Neuronal stem cell (in vitro differentiated cells): ENCODE data around the gene IRF1.
A peak's percentile ranks its signal among the peaks of the same experiment; 100 is the strongest.

Source experiments
- DNase-seq: peaks from one replicate; pipeline ENCODE4 v3.0.0-alpha.2; 2013; ENCODE audit warnings: low spot score
- H2AFZ ChIP-seq: one replicate; pipeline ENCODE4 v1.6.1; 2013; ENCODE audit warnings: mild to moderate bottlenecking, low read length, inconsistent platforms
- H2AK5ac ChIP-seq: 2 replicates; pipeline ENCODE4 v1.6.1; 2013; ENCODE audit warnings: low read depth, mild to moderate bottlenecking, inconsistent platforms, low read length, moderate library complexity, mixed read lengths
- H2BK120ac ChIP-seq: 2 replicates; pipeline ENCODE4 v1.6.1; 2013; ENCODE audit warnings: low read depth, mild to moderate bottlenecking, inconsistent platforms, low read length, moderate library complexity, mixed read lengths
- H2BK12ac ChIP-seq: one replicate; pipeline ENCODE4 v1.6.1; 2013; ENCODE audit warnings: low read length, inconsistent platforms
- H2BK15ac ChIP-seq: 2 replicates; pipeline ENCODE4 v1.6.1; 2013; ENCODE audit warnings: mild to moderate bottlenecking, low read length, inconsistent platforms, mixed read lengths
- H2BK5ac ChIP-seq: one replicate; pipeline ENCODE4 v1.6.1; 2013; ENCODE audit warnings: inconsistent platforms, mild to moderate bottlenecking, low read length, moderate library complexity
- H3K14ac ChIP-seq: one replicate; pipeline ENCODE4 v1.6.1; 2013; ENCODE audit warnings: low read length, inconsistent platforms
- H3K18ac ChIP-seq: 2 replicates; pipeline ENCODE4 v1.6.1; 2013; ENCODE audit warnings: low read length, inconsistent platforms
- H3K23ac ChIP-seq: 2 replicates; pipeline ENCODE4 v1.6.1; 2013; ENCODE audit warnings: low read depth, mild to moderate bottlenecking, mixed read lengths, low read length, inconsistent platforms; ENCODE audit not compliant: poor library complexity
- H3K27ac ChIP-seq: replicated peaks from 3 replicates; pipeline ENCODE4 v1.5.1; 2013; ENCODE audit warnings: low read length, inconsistent platforms
- H3K27me3 ChIP-seq, 3 experiments: 2 replicates each; pipeline ENCODE4 v1.6.1; 2013; ENCODE audit warnings: low read length in 3 of 3, mild to moderate bottlenecking in 2 of 3, inconsistent platforms in 1 of 3, low read depth in 1 of 3, mixed read lengths in 1 of 3, moderate library complexity in 1 of 3; ENCODE audit not compliant: control insufficient read depth in 3 of 3, insufficient read depth in 3 of 3
- H3K36me3 ChIP-seq, 2 donors: replicated peaks in 1 of 2; 2 replicates each; pipeline ENCODE4 v1.6.1; 2013; ENCODE audit warnings: low read length in 2 of 2; ENCODE audit not compliant: control insufficient read depth in 2 of 2, insufficient read depth in 2 of 2
- H3K4ac ChIP-seq: 2 replicates; pipeline ENCODE4 v1.6.1; 2013; ENCODE audit warnings: inconsistent platforms, mild to moderate bottlenecking, low read length, moderate library complexity
- H3K4me1 ChIP-seq, 2 donors: 1 replicate in 1 of 2; 2 replicates in 1 of 2; pipeline ENCODE4 v1.6.1; 2013; ENCODE audit warnings: low read length in 2 of 2, low read depth in 1 of 2; ENCODE audit not compliant: control insufficient read depth in 2 of 2, insufficient read depth in 1 of 2
- H3K4me2 ChIP-seq: one replicate; pipeline ENCODE4 v1.6.1; 2013; ENCODE audit warnings: mild to moderate bottlenecking, low read length, inconsistent platforms; ENCODE audit not compliant: insufficient read depth, poor library complexity, severe bottlenecking
- H3K4me3 ChIP-seq, 2 donors: 2 replicates each; pipeline ENCODE4 v1.5.1; 2013; ENCODE audit warnings: low read length in 2 of 2, mild to moderate bottlenecking in 2 of 2, inconsistent platforms in 1 of 2, moderate library complexity in 1 of 2
- H3K79me1 ChIP-seq: one replicate; pipeline ENCODE4 v1.6.1; 2013; ENCODE audit warnings: low read depth, mild to moderate bottlenecking, inconsistent platforms, low read length, moderate library complexity
- H3K9ac ChIP-seq: one replicate; pipeline ENCODE4 v1.6.1; 2013; ENCODE audit warnings: mild to moderate bottlenecking, low read depth, low read length, inconsistent platforms; ENCODE audit not compliant: poor library complexity
- H3K9me3 ChIP-seq, 2 donors: replicated peaks in 1 of 2; 2 replicates each; pipeline versions ENCODE3 to v1.6.1; 2013; ENCODE audit warnings: low read length in 2 of 2, mild to moderate bottlenecking in 2 of 2, inconsistent platforms in 1 of 2, low read depth in 1 of 2, mixed read lengths in 1 of 2, moderate library complexity in 1 of 2; ENCODE audit not compliant: control insufficient read depth in 2 of 2, insufficient read depth in 1 of 2
- H4K8ac ChIP-seq: one replicate; pipeline ENCODE4 v1.6.1; 2013; ENCODE audit warnings: low read depth, mild to moderate bottlenecking, inconsistent platforms, low read length, moderate library complexity
- H4K91ac ChIP-seq: one replicate; pipeline ENCODE4 v1.6.1; 2013; ENCODE audit warnings: low read length, low read depth, mild to moderate bottlenecking, inconsistent platforms; ENCODE audit not compliant: poor library complexity
- WGBS, 2 donors: extraction: QIAGEN DNeasy Blood & Tissue Kit; methylation state at CpG; one replicate each; pipeline ENCODE4 v1.1.7; 2013; ENCODE audit warnings: missing lambda C conversion rate in 2 of 2, mixed read lengths in 1 of 2; ENCODE audit not compliant: insufficient read length in 2 of 2, insufficient replicate concordance in 1 of 2; ENCODE audit errors: extremely low coverage in 2 of 2; 5-methylcytosine and 5-hydroxymethylcytosine counted together

IRF1 gene

GRCh38 chr5:132446621-132447020, 44.0 kb downstream of the IRF1 start:
- Histone ChIP-seq H3K9ac (no peak overlapping the region), H3K18ac (no peak overlapping the region), H3K4ac (no peak overlapping the region), H2BK120ac (no peak overlapping the region), H3K79me1 (no peaks in the 10 kb centered on the region), H2AFZ (no peak overlapping the region), H2BK15ac (no peak overlapping the region), H3K9me3 (no peaks in the 10 kb centered on the region), H2AK5ac (no peak overlapping the region), H2BK12ac (no peak overlapping the region), H3K4me2 (no peak overlapping the region), H3K4me3 (no peak overlapping the region), H2BK5ac (no peak overlapping the region), H3K27me3 (no peaks in the 10 kb centered on the region), H3K36me3 (no peaks in the 10 kb centered on the region), H4K8ac (no peak overlapping the region), H3K4me1 (no peaks in the 10 kb centered on the region), H3K23ac (peak overlapping the region; percentile 37), H4K91ac (no peak overlapping the region), H3K14ac (peak overlapping the region; percentile 14), H3K27ac (no peak overlapping the region)
- DNase-seq, result no peak
- no CpG with 5 or more reads among the region's 6 CpGs for WGBS, 2 donors

GRCh38 chr5:132445930-132446329, 44.6 kb downstream of the IRF1 start:
- Histone ChIP-seq H3K9me3 (no peaks in the 10 kb centered on the region), H2AFZ (no peak overlapping the region), H4K91ac (no peak overlapping the region), H3K4ac (no peak overlapping the region), H3K4me3 (no peak overlapping the region), H2BK15ac (no peak overlapping the region), H3K9ac (no peak overlapping the region), H2BK120ac (no peak overlapping the region), H2AK5ac (no peak overlapping the region), H3K14ac (no peak overlapping the region), H3K27me3 (no peaks in the 10 kb centered on the region), H3K4me1 (no peaks in the 10 kb centered on the region), H3K27ac (no peak overlapping the region), H3K18ac (no peak overlapping the region), H3K79me1 (no peaks in the 10 kb centered on the region), H3K23ac (no peak overlapping the region), H3K4me2 (no peak overlapping the region), H2BK12ac (no peak overlapping the region), H4K8ac (no peak overlapping the region), H3K36me3 (no peaks in the 10 kb centered on the region), H2BK5ac (no peak overlapping the region)
- DNase-seq, result no peak
- WGBS, 2 donors, result no CpG with 5 or more reads among the region's 3 CpGs

- Histone ChIP-seq H3K4me2 (no peak overlapping the region), H3K4me3 (no peak overlapping the region), H3K23ac (no peak overlapping the region), H3K4ac (no peak overlapping the region), H3K79me1 (no peaks in the 10 kb centered on the region), H3K36me3 (no peaks in the 10 kb centered on the region), H2BK12ac (no peak overlapping the region), H4K8ac (no peak overlapping the region), H2BK5ac (no peak overlapping the region), H2AFZ (no peak overlapping the region), H2BK120ac (no peak overlapping the region), H3K27me3 (no peaks in the 10 kb centered on the region), H3K14ac (no peak overlapping the region), H3K9ac (no peak overlapping the region), H4K91ac (no peak overlapping the region), H2BK15ac (no peak overlapping the region), H3K27ac (no peak overlapping the region), H3K4me1 (no peaks in the 10 kb centered on the region), H3K18ac (no peak overlapping the region), H2AK5ac (no peak overlapping the region), H3K9me3 (no peaks in the 10 kb centered on the region)
- WGBS, 2 donors, result no CpG with 5 or more reads among the region's 4 CpGs
- DNase-seq, result no peak
These were observed 45.0 kb downstream of the IRF1 start for GRCh38 chr5:132445640-132445923.

- H4K91ac ChIP-seq, result no peak overlapping the region
- no peaks in the 10 kb centered on the region for H3K4me1 ChIP-seq
These were observed 45.5 kb downstream of the IRF1 start for GRCh38 chr5:132444841-132445639.

More at GRCh38 chr5:132444841-132445639, 45.5 kb downstream of the IRF1 start:
- no peaks in the 10 kb centered on the region for H3K9me3 ChIP-seq
- no peak overlapping the region for H4K8ac ChIP-seq
- H2AK5ac ChIP-seq, result no peak overlapping the region
- no peak overlapping the region for H3K27ac ChIP-seq
- no CpG with 5 or more reads among the region's 5 CpGs for WGBS, 2 donors
- H3K18ac ChIP-seq, result no peak overlapping the region
- no peaks in the 10 kb centered on the region for H3K36me3 ChIP-seq
- no peak overlapping the region for H2BK15ac ChIP-seq
- H3K23ac ChIP-seq, result no peak overlapping the region
- H3K79me1 ChIP-seq, result no peaks in the 10 kb centered on the region
- H3K4ac ChIP-seq, result no peak overlapping the region
- DNase-seq, result no peak
- no peak overlapping the region for H2AFZ ChIP-seq
- H2BK5ac ChIP-seq, result no peak overlapping the region
- H2BK12ac ChIP-seq, result no peak overlapping the region
- no peak overlapping the region for H2BK120ac ChIP-seq
- no peaks in the 10 kb centered on the region for H3K27me3 ChIP-seq
- H3K14ac ChIP-seq, result no peak overlapping the region
- no peak overlapping the region for H3K4me2 ChIP-seq
- no peak overlapping the region for H3K4me3 ChIP-seq
- H3K9ac ChIP-seq, result no peak overlapping the region
